HCT116 (cell line): ENCODE data around the gene WDR70. TPM values are rescaled to one million over a fixed set of nuclear protein-coding genes. Genes with fewer than 3 reads are reported as not detected.
"Not testable (repeated sequence)": the region's sequence is repeated elsewhere in the genome, so short reads cannot be mapped to it uniquely, and the experiment has no call there.

Experiments used
- ATAC-seq: fragments of 200-7000 bp; cut with Tn5 transposase; 2 replicates; pipeline ENCODE4 v1.9.1; 2020; ENCODE audit warnings: mild to moderate bottlenecking, moderate library complexity
- BruUV-seq: library from RNA; stranded (reverse); fragments of 400-500 nt; replicated peaks from 2 replicates; lab custom pipeline; 2021; lab: Mats Ljungman, UMichigan
- CTCF ChIA-PET: fragments of 300-600 bp; sonication (Branson Sonifier 250); formaldehyde crosslinking; loops from one replicate; lab custom pipeline; 2021; ENCODE audit warnings: antibody characterized with exemption; lab: Charles Lee
- POLR2A ChIA-PET: fragments of 300-600, 350-600 bp; sonication (Branson Sonifier 250); formaldehyde crosslinking; loops from one replicate; lab custom pipeline; 2021; ENCODE audit warnings: antibody characterized with exemption; lab: Charles Lee
- RAD21 ChIA-PET, 2 experiments: fragments of 300-600 bp; sonication (Branson Sonifier 250); formaldehyde crosslinking; loops; one replicate each; lab custom pipeline; 2023; ENCODE audit warnings: low total read pairs in 2 of 2; ENCODE audit not compliant: uncharacterized antibody in 2 of 2, unreplicated experiment in 2 of 2, low non-redundant PET in 1 of 2; lab: Charles Lee
- DNase-seq: peaks from one replicate; pipeline ENCODE4 v3.0.0-alpha.2; 2010; ENCODE audit warnings: low read depth, low spot score
- H2AFZ ChIP-seq: fragments of 200-600 bp; shearing (Covaris generic), sonication (generic); 2 replicates; pipeline ENCODE4 v1.6.1; 2017; ENCODE audit warnings: low read depth, mixed run types, mixed read lengths, antibody characterized with exemption, low read length; ENCODE audit not compliant: poor library complexity, severe bottlenecking
- H3K27ac ChIP-seq: 2 replicates; pipeline ENCODE4 v1.5.1; 2012; ENCODE audit warnings: low read depth, low read length
- H3K27me3 ChIP-seq: fragments of 200-600 bp; sonication (generic); 2 replicates; pipeline ENCODE4 v1.6.1; 2016; ENCODE audit warnings: mixed run types, low read length, mixed read lengths; ENCODE audit not compliant: insufficient read depth
- H3K36me3 ChIP-seq, 2 experiments: fragments of 200-500 bp in 1 of 2; fragments of 200-600 bp in 1 of 2; sonication (Bioruptor generic) in 1 of 2; sonication (generic) in 1 of 2; 2 replicates each; pipeline versions ENCODE4 v1.5.1 to v1.6.1; 2014 to 2016; ENCODE audit warnings: low read length in 2 of 2, inconsistent platforms in 1 of 2, mixed read lengths in 1 of 2, mixed run types in 1 of 2; ENCODE audit not compliant: insufficient read depth in 2 of 2, control insufficient read depth in 1 of 2
- H3K4me1 ChIP-seq, 2 experiments: fragments of 200-600 bp in 1 of 2; sonication (generic) in 1 of 2; 2 replicates each; pipeline versions ENCODE4 v1.5.1 to v1.6.1; 2012 to 2017; ENCODE audit warnings: low read length in 2 of 2, inconsistent platforms in 1 of 2, mild to moderate bottlenecking in 1 of 2, mixed read lengths in 1 of 2, mixed run types in 1 of 2, moderate library complexity in 1 of 2; ENCODE audit not compliant: insufficient read depth in 2 of 2, control insufficient read depth in 1 of 2
- H3K4me2 ChIP-seq: fragments of 200-600 bp; sonication (generic); 2 replicates; pipeline ENCODE4 v1.6.1; 2017; ENCODE audit warnings: mixed run types, low read length, mixed read lengths
- H3K4me3 ChIP-seq, 2 experiments: fragments of 200-600 bp in 1 of 2; sonication (generic) in 1 of 2; replicated peaks in 1 of 2; 2 replicates each; pipeline ENCODE4 v1.5.1; 2011 to 2016; ENCODE audit warnings: low read length in 2 of 2, control low read depth in 1 of 2, low read depth in 1 of 2, mild to moderate bottlenecking in 1 of 2, mixed read lengths in 1 of 2, mixed run types in 1 of 2
- H3K79me2 ChIP-seq: fragments of 200-600 bp; sonication (generic); 2 replicates; pipeline ENCODE4 v1.6.1; 2017; ENCODE audit warnings: mild to moderate bottlenecking, mixed run types, low read length, moderate library complexity, mixed read lengths; ENCODE audit not compliant: insufficient read depth
- H3K9ac ChIP-seq: fragments of 200-600 bp; sonication (generic); 2 replicates; pipeline ENCODE4 v1.6.1; 2016; ENCODE audit warnings: low read length, mixed read lengths
- H3K9me2 ChIP-seq: fragments of 200-600 bp; sonication (generic), shearing (Covaris generic); 2 replicates; pipeline ENCODE4 v1.6.1; 2017; ENCODE audit warnings: mixed run types, mild to moderate bottlenecking, moderate library complexity; ENCODE audit not compliant: insufficient read depth
- H3K9me3 ChIP-seq, 2 experiments: fragments of 200-500 bp in 1 of 2; fragments of 200-600 bp in 1 of 2; sonication (Bioruptor generic) in 1 of 2; sonication (generic) in 1 of 2; 2 replicates each; pipeline ENCODE4 v1.6.1; 2014 to 2017; ENCODE audit warnings: low read length in 2 of 2, mixed read lengths in 2 of 2, inconsistent platforms in 1 of 2, low read depth in 1 of 2, mild to moderate bottlenecking in 1 of 2, mixed run types in 1 of 2, moderate library complexity in 1 of 2; ENCODE audit not compliant: control insufficient read depth in 1 of 2, insufficient read depth in 1 of 2
- H4K20me1 ChIP-seq: fragments of 200-600 bp; sonication (generic), shearing (Covaris generic); 2 replicates; pipeline ENCODE4 v1.6.1; 2017; ENCODE audit warnings: mixed run types, mild to moderate bottlenecking, moderate library complexity; ENCODE audit not compliant: insufficient read depth
- intact Hi-C: fragments of 100-400 bp; cut with micrococcal nuclease; formaldehyde crosslinking; loops from 2 replicates; pipeline ENCODE4 v1.10.0; 2022
- total RNA-seq: library from RNA; stranded (reverse); gene quantifications from one replicate; pipeline ENCODE4 v1.2.1, GENCODE V29; 2021; ENCODE audit not compliant: unreplicated experiment

WDR70 gene
- total RNA-seq, 1 experiment from 2014 or later = 31.1 TPM

DNA sequence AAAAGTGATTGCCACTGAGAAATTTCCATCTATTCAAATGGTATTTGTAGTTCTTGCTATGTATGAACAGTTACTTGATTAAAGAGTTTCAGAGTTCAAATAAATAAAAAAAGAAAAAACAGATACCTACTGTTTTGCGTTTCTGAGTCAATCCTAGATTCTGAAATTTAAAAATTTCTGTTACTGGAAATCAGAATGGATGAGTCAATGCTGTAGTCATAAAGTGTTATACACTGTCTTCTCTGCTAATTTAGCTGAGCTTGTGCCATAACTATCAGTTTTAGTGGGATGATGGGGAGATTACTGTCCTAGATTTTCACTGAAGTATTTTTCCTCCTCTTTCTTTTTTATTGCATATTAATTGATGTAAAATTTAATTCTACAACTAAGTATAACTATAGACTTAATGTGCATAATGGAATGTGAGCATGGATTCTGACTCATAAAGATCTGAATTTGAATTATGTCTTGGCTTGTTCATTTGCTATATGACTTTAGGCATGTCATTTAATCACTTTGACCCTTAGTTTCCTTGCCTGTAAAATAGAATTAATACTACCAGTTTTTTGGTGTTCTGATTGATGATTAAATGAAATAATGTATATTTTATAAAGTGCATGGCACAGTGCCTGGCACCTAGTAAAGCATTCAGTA is 75.4 kb downstream of the WDR70 start:
- DNase-seq, H3K27me3 ChIP-seq, H3K79me2 ChIP-seq, intact Hi-C loops, H3K27ac ChIP-seq, H3K36me3 ChIP-seq, RAD21 ChIA-PET, H3K4me1 ChIP-seq, H4K20me1 ChIP-seq, CTCF ChIA-PET, ATAC-seq, POLR2A ChIA-PET, H3K9me2 ChIP-seq, H3K9ac ChIP-seq, BruUV-seq, H3K4me2 ChIP-seq, H3K9me3 ChIP-seq, H2AFZ ChIP-seq, H3K4me3 ChIP-seq: not testable (repeated sequence)

- intact Hi-C loops, H3K9me2 ChIP-seq, RAD21 ChIA-PET, H4K20me1 ChIP-seq, ATAC-seq, DNase-seq, H3K27me3 ChIP-seq, H3K36me3 ChIP-seq, H3K4me2 ChIP-seq, H3K27ac ChIP-seq, POLR2A ChIA-PET, H3K4me3 ChIP-seq, H2AFZ ChIP-seq, H3K79me2 ChIP-seq, CTCF ChIA-PET, H3K9ac ChIP-seq, BruUV-seq, H3K4me1 ChIP-seq, H3K9me3 ChIP-seq: not testable (repeated sequence)
These were observed 84.3 kb downstream of the WDR70 start for GRCh38 chr5:37463191-37464051.

DNA sequence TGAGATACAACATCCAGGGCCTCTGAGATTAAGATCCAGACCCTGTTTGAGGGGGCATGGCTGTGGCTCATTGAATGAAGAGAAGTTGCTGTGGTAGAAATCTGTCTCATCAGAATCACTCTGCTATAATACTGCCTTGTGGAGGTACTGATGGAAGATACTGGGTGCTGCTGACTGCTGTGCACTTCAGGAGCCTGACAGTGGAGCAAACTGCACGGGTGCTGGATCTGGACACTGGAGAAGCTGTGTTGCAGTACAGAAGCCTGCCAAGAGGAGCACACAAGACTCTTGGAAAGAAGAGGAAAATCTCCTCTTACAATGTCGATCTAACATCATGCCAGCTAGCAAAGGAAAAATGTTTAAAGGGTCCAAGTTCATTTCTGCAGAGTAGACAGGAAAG is 85.5 kb downstream of the WDR70 start:
- H3K79me2 ChIP-seq, ATAC-seq, POLR2A ChIA-PET, H3K36me3 ChIP-seq, H2AFZ ChIP-seq, H4K20me1 ChIP-seq, H3K4me3 ChIP-seq, CTCF ChIA-PET, BruUV-seq, H3K9me3 ChIP-seq, intact Hi-C loops, DNase-seq, H3K27me3 ChIP-seq, H3K27ac ChIP-seq, H3K4me2 ChIP-seq, H3K9ac ChIP-seq, H3K9me2 ChIP-seq, RAD21 ChIA-PET, H3K4me1 ChIP-seq: not testable (repeated sequence)

- H3K9me2 ChIP-seq, H3K27me3 ChIP-seq, H3K36me3 ChIP-seq, CTCF ChIA-PET, ATAC-seq, H4K20me1 ChIP-seq, H3K4me1 ChIP-seq, H2AFZ ChIP-seq, H3K79me2 ChIP-seq, H3K4me3 ChIP-seq, RAD21 ChIA-PET, DNase-seq, POLR2A ChIA-PET, H3K27ac ChIP-seq, H3K4me2 ChIP-seq, H3K9me3 ChIP-seq, intact Hi-C loops, BruUV-seq, H3K9ac ChIP-seq: not testable (repeated sequence)
These were observed 90.3 kb downstream of the WDR70 start for GRCh38 chr5:37469383-37469782.
